Stimulated activated CD8-positive, alpha-beta memory T cell treated with anti-CD3 and anti-CD28 coated beads, Interleukin-15, amount 100 ng/mL, for 1 hour (primary cell): ENCODE data around the gene TTI1.
"Not testable (repeated sequence)": the region's sequence is repeated elsewhere in the genome, so short reads cannot be mapped to it uniquely, and the experiment has no call there.

Experiments
- DNase-seq: peaks from one replicate; pipeline ENCODE4 v3.0.0-alpha.2; 2020; ENCODE audit warnings: low read depth

Gene TTI1

DNA sequence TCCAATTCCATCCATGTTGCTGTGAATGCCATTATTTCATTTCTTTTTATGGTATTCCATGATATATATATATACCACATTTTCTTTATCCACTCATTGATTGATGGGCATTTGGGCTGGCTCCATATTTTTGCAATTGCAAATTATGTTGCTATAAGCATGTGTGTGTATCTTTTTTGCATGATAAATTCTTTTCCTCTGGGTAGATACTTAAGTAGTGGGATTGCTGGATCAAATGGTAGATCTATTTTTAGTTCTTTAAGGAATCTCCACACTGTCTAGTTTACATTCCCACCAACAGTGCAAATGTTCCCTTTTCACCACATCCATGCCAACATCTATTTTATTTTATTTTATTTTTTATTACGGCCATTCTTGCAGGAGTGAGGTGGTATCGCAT lies 69.8 kb downstream of the TTI1 start:
- not testable (repeated sequence) for DNase-seq

DNA sequence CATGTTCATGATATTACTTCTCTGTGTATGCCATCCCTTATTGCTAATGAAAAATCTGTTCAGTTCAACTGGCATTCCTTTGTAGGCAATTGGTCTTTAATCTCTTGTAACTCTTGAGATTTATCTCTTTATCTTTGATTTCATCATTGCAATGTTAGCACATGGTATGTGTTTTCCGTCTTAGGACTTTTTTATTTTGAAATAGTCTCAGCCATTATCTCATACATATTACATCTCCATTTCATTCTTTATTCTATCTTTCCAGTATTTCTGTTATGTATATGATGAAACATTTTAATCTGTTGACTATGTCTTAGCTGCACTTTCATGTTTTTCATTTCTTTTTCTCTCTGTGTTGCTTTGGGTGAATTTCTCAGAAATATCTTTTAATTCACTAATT lies 72.2 kb downstream of the TTI1 start:
- no peak for DNase-seq

DNA sequence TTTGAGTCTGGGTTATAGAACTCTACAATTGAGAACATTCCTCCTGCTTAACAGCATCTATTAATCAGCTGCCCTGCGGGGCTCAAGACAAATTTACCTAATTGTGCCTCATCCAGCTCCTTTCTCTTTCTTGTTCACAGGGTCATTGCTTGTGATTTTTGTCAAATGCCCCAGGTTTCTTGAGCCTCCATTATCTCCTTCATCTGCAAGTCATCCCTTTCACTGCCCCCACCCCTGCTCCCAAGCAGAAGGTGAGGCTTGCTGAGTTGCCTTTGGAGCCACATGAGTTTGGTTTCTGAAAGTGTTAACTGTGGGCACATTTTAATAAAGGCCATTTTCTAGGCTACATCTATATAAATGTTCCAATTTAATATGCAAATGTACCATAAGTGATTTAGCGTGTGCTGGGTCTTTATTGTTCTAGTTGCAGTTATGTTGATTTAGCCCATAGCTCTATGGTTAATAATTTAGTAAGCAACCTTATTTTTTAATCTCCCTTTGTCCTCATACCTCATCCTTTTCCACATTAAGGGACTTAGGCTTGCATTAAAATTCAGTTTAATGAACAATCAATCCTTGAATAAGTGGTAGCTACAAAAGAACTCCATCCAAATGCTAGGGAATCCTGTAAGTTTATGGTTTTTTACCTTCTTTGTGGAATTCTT lies 74.3 kb downstream of the TTI1 start:
- no peak for DNase-seq

GRCh38 chr20:37956107-37956585 lies 77.1 kb downstream of the TTI1 start:
- DNase-seq, result no peak

DNA sequence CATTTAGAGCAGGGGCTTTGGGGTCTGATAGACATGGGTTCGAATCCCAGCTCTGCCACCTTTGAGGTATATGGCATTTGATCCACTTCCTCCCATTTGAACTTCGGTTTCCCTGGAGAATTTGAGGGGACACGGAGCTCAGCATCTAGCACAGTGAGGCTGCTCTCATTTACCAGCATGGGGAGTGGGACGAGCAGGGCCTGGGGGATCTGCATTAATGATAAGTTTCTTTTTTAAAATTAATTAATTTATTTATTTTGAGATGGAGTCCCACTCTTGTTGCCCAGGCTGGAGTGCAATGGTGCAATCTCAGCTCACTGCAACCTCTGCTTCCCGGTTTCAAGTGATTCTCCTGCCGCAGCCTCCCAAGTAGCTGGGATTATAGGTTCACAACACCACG lies 77.7 kb downstream of the TTI1 start:
- no peak for DNase-seq

- DNase-seq, result no peak
Measured at GRCh38 chr20:37954626-37955025, 78.6 kb downstream of the TTI1 start.

GRCh38 chr20:37954190-37954589 lies 79.1 kb downstream of the TTI1 start:
- DNase-seq, result no peak

DNA sequence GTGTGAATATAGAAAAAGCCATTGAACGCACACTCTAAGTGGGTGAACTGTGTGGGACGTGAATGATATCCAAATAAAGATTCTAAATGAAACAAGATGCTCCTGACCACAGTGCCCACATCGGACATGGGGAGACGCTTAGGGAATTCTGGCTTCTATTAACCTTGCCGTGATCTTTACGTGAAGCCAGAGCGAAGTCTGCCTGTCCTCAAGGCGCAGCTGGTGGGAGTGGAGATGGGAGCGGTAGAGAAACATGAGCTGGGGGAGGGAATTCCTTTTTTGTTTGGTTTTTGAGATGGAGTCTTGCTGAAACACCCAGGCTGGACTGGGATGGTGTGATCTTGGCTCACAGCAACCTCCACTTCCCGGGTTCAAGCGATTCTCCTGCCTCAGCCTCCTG lies 84.3 kb downstream of the TTI1 start:
- no peak for DNase-seq

DNA sequence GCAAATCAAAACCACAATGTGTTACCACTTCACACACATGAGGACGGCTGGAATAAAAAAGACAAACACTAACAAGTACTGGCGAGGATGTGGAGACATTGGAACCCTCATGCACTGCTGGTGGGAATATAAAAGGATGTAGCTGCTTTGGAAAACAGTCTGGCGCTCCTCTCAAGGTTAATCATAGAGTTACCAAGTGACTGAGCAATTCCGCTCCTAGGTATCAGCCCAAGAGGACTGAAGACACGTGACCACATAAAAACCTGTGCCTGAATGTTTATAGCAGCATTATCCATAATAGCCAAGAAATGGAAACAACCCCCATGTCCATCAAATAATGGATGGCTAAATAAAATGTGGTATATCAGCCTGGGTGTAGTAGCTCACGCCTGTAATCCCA lies 85.3 kb downstream of the TTI1 start:
- no peak for DNase-seq

DNA sequence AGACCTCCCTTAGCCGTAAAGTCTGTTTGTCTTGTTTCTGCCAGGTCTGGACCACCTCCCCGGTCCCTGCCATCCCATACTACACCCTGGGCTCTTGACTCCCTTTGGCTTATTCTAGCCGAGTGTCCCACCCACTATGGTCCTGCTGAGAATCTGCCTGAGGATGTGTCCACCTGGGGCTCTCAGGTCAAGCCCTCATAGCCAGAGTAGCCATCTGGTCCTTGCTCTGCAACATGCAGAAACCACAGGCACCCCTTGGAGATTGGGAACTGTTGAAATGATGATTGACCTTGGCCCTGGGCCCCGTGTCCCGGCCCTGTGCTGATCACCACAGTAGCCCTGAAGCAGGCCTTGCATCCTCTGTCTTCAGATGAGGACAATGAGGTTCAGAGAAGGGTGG lies 86.3 kb downstream of the TTI1 start:
- DNase-seq, result no peak

- no peak for DNase-seq
Measured at GRCh38 chr20:37945091-37945547, 88.1 kb downstream of the TTI1 start.

GRCh38 chr20:37944456-37944981 lies 88.7 kb downstream of the TTI1 start:
- no peak for DNase-seq

- no peak for DNase-seq
Measured at GRCh38 chr20:37943501-37944455, 89.5 kb downstream of the TTI1 start.

DNA sequence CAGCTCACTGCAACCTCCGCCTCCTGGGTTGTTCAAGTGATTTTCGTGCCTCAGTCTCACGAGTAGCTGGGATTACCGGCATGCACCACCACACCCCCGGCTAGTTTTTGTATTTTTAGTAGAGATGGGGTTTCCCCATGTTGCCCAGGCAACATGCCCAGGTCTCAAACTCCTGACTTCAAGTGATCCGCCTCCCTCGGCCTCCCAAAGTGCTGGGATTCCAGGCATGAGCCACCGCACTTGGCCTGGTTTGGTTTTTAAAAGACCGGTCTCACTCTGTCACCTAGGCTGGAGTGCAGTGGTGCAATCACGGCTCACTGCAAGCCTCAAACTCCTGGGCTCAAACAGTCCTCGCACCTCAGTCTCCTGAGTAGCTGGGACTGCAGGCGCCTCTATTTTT lies 90.2 kb downstream of the TTI1 start:
- DNase-seq, result no peak

GRCh38 chr20:37941992-37942391 lies 91.3 kb downstream of the TTI1 start:
- DNase-seq, result no peak

DNA sequence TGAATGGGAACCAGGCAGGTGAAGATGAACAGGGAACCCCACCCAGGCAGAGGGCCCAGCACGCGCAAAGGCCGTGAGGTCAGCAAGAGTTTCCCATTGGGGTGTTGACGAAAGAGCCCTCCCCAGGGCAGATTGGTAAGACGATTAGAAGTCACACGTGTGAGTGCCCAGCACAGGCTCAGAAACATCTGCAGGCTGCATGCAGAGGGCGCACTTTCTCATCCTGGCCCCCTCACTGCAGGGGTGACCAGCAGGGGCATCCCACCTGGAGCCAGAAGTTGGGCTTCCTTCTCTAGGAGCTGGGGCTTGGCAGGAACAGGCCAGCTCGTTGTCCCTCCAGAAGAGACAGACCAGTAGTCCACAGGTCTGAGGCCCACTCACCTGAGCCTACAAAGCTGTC lies 91.9 kb downstream of the TTI1 start:
- DNase-seq, result no peak

DNA sequence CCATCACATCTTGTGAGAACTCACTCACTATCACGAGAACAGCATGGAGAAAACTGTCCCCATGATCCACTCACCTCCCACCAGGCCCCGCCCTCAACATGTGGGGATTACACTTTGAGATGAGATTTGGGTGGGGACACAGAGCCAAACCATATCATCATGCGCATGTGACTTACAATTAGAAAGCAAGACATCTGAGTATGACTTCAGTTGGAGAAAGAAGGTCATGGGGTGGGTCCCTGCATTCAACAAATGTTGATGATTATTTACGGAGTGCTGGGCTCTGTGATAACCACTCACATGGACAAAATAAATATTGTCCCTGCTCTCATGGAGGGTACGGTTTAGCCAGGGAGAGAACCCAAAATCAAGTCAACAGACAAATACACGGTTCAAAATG lies 92.4 kb downstream of the TTI1 start:
- no peak for DNase-seq

DNA sequence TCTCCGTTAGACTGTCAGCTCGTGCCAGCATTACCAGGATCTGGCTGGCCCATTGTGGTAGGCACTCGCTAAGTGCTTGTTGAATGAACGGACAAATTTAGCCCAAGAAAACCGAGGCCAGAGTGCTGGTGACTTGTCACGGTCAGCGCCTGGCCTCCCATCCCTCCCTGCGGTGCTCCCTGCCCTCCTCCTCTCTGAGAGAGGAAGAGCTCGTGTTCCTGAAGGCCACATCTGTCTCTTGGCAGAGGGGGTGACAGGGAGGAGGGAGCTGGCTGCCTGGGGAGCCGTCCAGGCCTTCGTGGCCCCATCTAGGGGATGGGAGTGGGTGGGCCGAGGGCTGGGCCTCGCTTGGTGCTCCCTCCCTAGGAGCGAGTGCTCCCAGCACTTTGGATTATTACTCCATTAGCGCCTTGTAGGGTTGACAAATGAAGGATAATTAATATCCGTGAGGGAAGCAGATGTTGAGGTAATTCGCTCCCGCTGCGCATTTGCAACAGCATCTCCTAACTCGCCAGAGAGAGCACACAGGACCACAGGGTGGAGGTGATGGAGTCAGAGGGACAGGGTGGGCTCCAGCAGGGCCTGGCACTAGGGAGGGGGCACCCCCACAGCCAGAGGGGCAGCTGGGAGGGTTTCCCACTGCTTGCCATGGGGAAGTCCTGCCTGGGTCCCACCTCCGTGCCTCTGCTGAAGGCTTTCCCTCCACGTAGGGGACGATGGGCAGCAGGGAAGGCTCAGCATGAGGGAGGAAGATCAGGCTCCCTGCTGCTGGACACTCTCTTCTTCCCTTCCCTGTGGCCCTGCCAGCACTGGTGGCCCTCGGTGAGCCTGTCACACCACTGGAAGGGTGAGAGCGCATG lies 93.3 kb downstream of the TTI1 start:
- DNase-seq, result no peak

DNA sequence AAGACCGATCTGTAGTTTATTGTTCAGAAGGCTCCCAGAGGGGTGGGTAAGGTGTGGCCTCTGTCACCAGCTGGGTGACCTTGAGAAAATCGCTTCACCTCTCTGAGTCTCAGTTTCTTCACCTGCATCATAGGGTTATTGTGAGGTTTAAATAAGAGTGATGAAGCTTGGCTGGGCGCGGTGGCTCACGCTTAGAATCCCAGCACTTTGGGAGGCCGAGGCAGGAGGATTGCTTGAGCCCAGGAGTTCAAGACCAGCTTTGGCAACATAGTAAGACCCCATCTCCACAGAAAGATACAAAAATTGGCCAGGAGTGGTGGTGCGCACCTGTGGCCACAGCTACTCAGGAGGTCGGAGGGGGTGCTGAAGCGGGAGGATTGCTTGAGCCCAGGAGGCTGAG lies 94.3 kb downstream of the TTI1 start:
- DNase-seq, result no peak

- no peak for DNase-seq
Measured at GRCh38 chr20:37938181-37938750, 95.0 kb downstream of the TTI1 start.

DNA sequence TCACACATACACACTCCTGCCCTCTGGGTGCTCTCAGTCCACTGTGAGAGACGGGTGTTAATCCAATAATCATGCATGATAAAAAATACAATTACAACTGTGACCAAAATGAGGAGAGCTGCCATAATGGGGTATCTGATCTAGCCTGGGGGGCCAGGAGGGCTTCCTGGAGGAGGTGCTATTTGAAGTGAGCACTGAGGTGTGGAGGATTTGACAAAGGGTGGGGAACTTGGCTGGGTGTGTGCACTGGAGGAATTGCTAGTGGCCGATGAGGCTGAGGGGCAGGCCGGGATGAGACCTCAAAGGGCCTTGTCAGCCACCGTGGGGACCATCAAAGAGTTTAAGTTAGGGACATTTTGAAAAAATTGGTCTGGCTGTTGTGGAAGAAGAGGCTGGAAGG lies 95.6 kb downstream of the TTI1 start:
- DNase-seq, result no peak

DNA sequence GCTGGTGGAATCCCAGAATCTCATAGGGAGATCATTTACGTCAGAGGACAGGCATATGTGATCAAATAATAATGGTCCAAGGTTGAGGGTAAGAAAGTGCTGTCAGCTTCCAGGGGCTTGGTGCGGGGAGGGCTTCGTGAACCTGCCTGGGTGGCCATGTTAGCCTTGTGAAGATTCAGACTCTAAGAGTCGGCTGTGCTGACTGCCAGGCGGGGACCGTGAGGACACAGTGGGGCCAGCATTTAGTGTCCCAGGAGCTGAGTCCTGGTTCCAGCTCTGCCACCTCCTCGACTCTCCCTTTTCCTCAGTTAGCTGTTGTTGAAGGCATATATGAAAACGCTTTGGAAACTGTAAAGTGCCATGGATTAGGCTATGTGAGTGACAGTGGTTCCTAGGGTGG lies 96.8 kb downstream of the TTI1 start:
- no peak for DNase-seq
